B cell (primary cell): ENCODE measurements around the gene PTPN20. TPM values are rescaled to one million over a fixed set of nuclear protein-coding genes. Genes with fewer than 3 reads are reported as not detected.

ENCODE experiments used
- ATAC-seq: fragments of 200-7000 bp; cut with Tn5 transposase; one replicate; pipeline ENCODE4 v1.10.0; 2021; ENCODE audit warnings: low read depth, mild to moderate bottlenecking, moderate number of reproducible peaks, moderate library complexity
- CTCF ChIA-PET: fragments of 350-600 bp; sonication (Branson Sonifier 250); formaldehyde crosslinking; loops from one replicate; lab custom pipeline; 2021; ENCODE audit warnings: antibody characterized with exemption, inconsistent platforms; lab: Charles Lee
- POLR2A ChIA-PET: fragments of 350-600 bp; sonication (Branson Sonifier 250); formaldehyde crosslinking; loops from one replicate; lab custom pipeline; 2021; ENCODE audit warnings: antibody characterized with exemption; lab: Charles Lee
- DNase-seq: peaks from one replicate; pipeline ENCODE4 v3.0.0; 2013
- H2AFZ ChIP-seq: 2 replicates; pipeline ENCODE4 v1.6.1; 2012; ENCODE audit warnings: mild to moderate bottlenecking, low read depth, low read length; ENCODE audit not compliant: insufficient read depth, poor library complexity, severe bottlenecking
- H3K27ac ChIP-seq, 2 donors: 1 replicate in 1 of 2; 2 replicates in 1 of 2; pipeline ENCODE4 v1.5.1; 2012 to 2013; ENCODE audit warnings: low read length in 2 of 2, mild to moderate bottlenecking in 2 of 2, moderate library complexity in 1 of 2
- H3K27me3 ChIP-seq, 4 experiments: fragments of 200-600 bp in 1 of 4; sonication (generic) in 1 of 4; replicated peaks in 1 of 4; 1 replicate in 2 of 4; 2 replicates in 2 of 4; pipeline versions ENCODE4 v1.6.1 to v1.7.0; 2013 to 2016; ENCODE audit warnings: low read length in 3 of 4, mild to moderate bottlenecking in 2 of 4, mixed read lengths in 1 of 4, moderate library complexity in 1 of 4; ENCODE audit not compliant: insufficient read depth in 4 of 4, control insufficient read depth in 3 of 4; ENCODE audit errors: control extremely low read depth in 1 of 4
- H3K36me3 ChIP-seq, 2 experiments: replicated peaks in 1 of 2; 1 replicate in 1 of 2; 2 replicates in 1 of 2; pipeline versions ENCODE4 v1.6.1 to v1.7.1; 2013; ENCODE audit warnings: low read length in 1 of 2; ENCODE audit not compliant: insufficient read depth in 2 of 2, control insufficient read depth in 1 of 2; ENCODE audit errors: control extremely low read depth in 1 of 2, extremely low read depth in 1 of 2
- H3K4me1 ChIP-seq, 2 donors: fragments of 200-600 bp in 1 of 2; sonication (generic) in 1 of 2; 1 replicate in 1 of 2; 2 replicates in 1 of 2; pipeline versions ENCODE4 v1.5.1 to v1.6.1; 2013 to 2017; ENCODE audit warnings: low read length in 2 of 2; ENCODE audit not compliant: control insufficient read depth in 2 of 2, insufficient read depth in 2 of 2
- H3K4me2 ChIP-seq: replicated peaks from 2 replicates; pipeline ENCODE3; 2012; ENCODE audit warnings: mild to moderate bottlenecking, low read depth, low read length; ENCODE audit not compliant: poor library complexity, severe bottlenecking
- H3K4me3 ChIP-seq, 5 experiments: fragments of 200-600 bp in 1 of 5; sonication (generic) in 1 of 5; 1 replicate in 3 of 5; 2 replicates in 2 of 5; pipeline versions ENCODE4 v1.5.1 to v1.7.0; 2011 to 2016; ENCODE audit warnings: low read length in 4 of 5, mild to moderate bottlenecking in 4 of 5, low read depth in 2 of 5, control low read depth in 1 of 5, moderate library complexity in 1 of 5; ENCODE audit not compliant: insufficient read depth in 1 of 5; ENCODE audit errors: control extremely low read depth in 1 of 5, extremely low read depth in 1 of 5
- H3K79me2 ChIP-seq: fragments of 200-600 bp; sonication (generic); one replicate; pipeline ENCODE4 v1.6.0; 2016; ENCODE audit warnings: low read length; ENCODE audit not compliant: control insufficient read depth, insufficient read depth
- H3K9ac ChIP-seq: fragments of 200-600 bp; sonication (generic); 2 replicates; pipeline ENCODE4 v1.6.1; 2017; ENCODE audit warnings: mild to moderate bottlenecking, low read length, moderate library complexity
- H3K9me3 ChIP-seq, 3 donors: one replicate each; pipeline versions ENCODE4 v1.6.1 to v1.7.1; 2013; ENCODE audit warnings: low read length in 2 of 3; ENCODE audit not compliant: control insufficient read depth in 2 of 3, insufficient read depth in 1 of 3; ENCODE audit errors: control extremely low read depth in 1 of 3
- H4K20me1 ChIP-seq: 2 replicates; pipeline ENCODE4 v1.6.0; 2012; ENCODE audit warnings: mild to moderate bottlenecking, low read length; ENCODE audit not compliant: insufficient read depth, control insufficient read depth, poor library complexity, severe bottlenecking
- H3K27ac Mint-ChIP-seq: one replicate; pipeline ENCODE4 v1.8.0; 2021; ENCODE audit warnings: mixed read lengths
- H3K27me3 Mint-ChIP-seq: one replicate; pipeline ENCODE4 v1.8.0; 2021; ENCODE audit warnings: mixed read lengths
- H3K4me1 Mint-ChIP-seq: one replicate; pipeline ENCODE4 v1.8.0; 2021; ENCODE audit warnings: mixed read lengths
- H3K4me3 Mint-ChIP-seq: one replicate; pipeline ENCODE4 v1.8.0; 2021; ENCODE audit warnings: mixed read lengths
- H3K9me3 Mint-ChIP-seq: one replicate; pipeline ENCODE4 v1.8.0; 2022; ENCODE audit warnings: mixed read lengths; ENCODE audit not compliant: insufficient read depth
- EZH2 ChIP-seq: IDR thresholded peaks from 2 replicates; pipeline ENCODE4 v1.6.1; 2012; ENCODE audit warnings: borderline replicate concordance, low read depth, mild to moderate bottlenecking, moderate library complexity, low read length; ENCODE audit not compliant: insufficient read depth, poor library complexity, severe bottlenecking
- WGBS: methylation state at CpG from one replicate; pipeline ENCODE4 v1.1.5; 2013; ENCODE audit warnings: missing lambda C conversion rate; ENCODE audit not compliant: insufficient coverage; 5-methylcytosine and 5-hydroxymethylcytosine counted together
- intact Hi-C: fragments of 100-400 bp; cut with micrococcal nuclease; formaldehyde crosslinking; loops from one replicate; pipeline ENCODE4 v1.10.0; 2022
- polyA plus RNA-seq: library from polyadenylated mRNA; depleted of rRNA; stranded (reverse); fragments of >200 nt; gene quantifications from 2 replicates; pipeline ENCODE4 v1.2.3, GENCODE V29; 2012
- total RNA-seq, 2 donors: library from RNA; stranded (reverse); fragments of 120-200 nt in 1 of 2; gene quantifications; 1 replicate in 1 of 2; 2 replicates in 1 of 2; pipeline versions ENCODE4 v1.2.3 to v1.2.4, GENCODE V29; 2013 to 2022
- TF ChIP-seq, protein P1 (sequence below): fragments of 200-600 bp; IDR thresholded peaks from one replicate; pipeline ENCODE4 v1.8.0; 2022; ENCODE audit warnings: antibody characterized with exemption, mild to moderate bottlenecking

The PTPN20 gene
- total and polyA plus RNA-seq, 2 donors (not counting 1 experiment from before 2014, with no cell fraction given), result 0.24 to 4.2 TPM

DNA sequence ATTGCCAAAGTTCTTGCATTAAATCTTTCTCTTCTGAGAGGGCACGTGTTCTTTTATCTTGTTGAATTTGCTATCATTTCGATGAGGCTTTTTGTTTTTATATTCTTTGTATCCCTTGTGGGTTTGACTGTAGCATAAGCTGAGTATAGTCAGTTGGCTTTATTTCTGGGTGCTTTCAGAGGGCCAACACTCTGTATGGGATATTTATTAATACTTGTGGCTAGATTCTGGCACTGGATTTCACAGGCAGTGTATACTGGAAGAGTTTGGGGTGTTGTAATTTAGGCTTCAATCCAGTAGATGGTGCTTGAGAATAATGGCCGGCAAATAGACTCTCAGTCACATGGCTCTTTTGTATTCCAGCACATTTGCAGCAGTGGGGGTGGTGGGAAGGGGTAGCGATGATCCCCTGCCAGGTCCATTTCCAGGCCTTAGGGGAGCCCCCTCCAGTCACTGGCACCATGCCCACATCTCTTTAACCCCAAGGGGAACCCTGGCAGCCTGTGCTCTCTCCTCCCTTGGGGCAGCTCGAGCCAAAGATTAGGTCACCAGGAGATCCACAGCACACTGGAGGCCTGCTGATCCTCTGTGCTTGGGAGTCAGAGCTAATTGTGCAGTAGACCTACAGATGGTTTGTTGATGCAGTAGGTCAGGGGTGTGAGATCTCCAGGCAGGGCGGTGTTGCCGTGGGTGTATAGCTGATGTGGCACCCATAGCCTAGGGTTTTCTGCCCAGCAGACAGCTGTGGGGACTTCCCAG, 81.8 kb downstream of the PTPN20 start:
- peaks cover 0 to 6% (median 0%) of the 10 kb centered on the region in 4 experiments for H3K27me3 ChIP-seq
- Mint-ChIP-seq H3K27ac (no peak overlapping the region), H3K4me1 (no peaks in the 10 kb centered on the region), H3K4me3 (no peak overlapping the region), H3K9me3 (peaks cover 4% of the 10 kb centered on the region), H3K27me3 (peaks cover 19% of the 10 kb centered on the region)
- DNase-seq (no peak), ATAC-seq (no peak)
- 92% methylated on average over 4 of the region's 7 CpGs for WGBS
- H3K4me2 ChIP-seq, result no peak overlapping the region
- ChIA-PET POLR2A (no interaction called here), CTCF (no interaction called here)
- H3K9ac ChIP-seq, result no peak overlapping the region
- H3K4me3 ChIP-seq, result no peak overlapping the region
- H3K36me3 ChIP-seq, result no peaks in the 10 kb centered on the region
- no peaks in the 10 kb centered on the region for H4K20me1 ChIP-seq
- H3K27ac ChIP-seq, result no peak overlapping the region
- TF ChIP-seq, protein P1, sequence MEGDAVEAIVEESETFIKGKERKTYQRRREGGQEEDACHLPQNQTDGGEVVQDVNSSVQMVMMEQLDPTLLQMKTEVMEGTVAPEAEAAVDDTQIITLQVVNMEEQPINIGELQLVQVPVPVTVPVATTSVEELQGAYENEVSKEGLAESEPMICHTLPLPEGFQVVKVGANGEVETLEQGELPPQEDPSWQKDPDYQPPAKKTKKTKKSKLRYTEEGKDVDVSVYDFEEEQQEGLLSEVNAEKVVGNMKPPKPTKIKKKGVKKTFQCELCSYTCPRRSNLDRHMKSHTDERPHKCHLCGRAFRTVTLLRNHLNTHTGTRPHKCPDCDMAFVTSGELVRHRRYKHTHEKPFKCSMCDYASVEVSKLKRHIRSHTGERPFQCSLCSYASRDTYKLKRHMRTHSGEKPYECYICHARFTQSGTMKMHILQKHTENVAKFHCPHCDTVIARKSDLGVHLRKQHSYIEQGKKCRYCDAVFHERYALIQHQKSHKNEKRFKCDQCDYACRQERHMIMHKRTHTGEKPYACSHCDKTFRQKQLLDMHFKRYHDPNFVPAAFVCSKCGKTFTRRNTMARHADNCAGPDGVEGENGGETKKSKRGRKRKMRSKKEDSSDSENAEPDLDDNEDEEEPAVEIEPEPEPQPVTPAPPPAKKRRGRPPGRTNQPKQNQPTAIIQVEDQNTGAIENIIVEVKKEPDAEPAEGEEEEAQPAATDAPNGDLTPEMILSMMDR, result no peak
- TF ChIP-seq EZH2, result no peak
- H3K4me1 ChIP-seq, result no peaks in the 10 kb centered on the region
- H3K9me3 ChIP-seq, result peaks cover 0 to 10% (median 2%) of the 10 kb centered on the region in 3 donors
- intact Hi-C loops, result no loop called here
- H2AFZ ChIP-seq, result no peak overlapping the region
- no peaks in the 10 kb centered on the region for H3K79me2 ChIP-seq

DNA sequence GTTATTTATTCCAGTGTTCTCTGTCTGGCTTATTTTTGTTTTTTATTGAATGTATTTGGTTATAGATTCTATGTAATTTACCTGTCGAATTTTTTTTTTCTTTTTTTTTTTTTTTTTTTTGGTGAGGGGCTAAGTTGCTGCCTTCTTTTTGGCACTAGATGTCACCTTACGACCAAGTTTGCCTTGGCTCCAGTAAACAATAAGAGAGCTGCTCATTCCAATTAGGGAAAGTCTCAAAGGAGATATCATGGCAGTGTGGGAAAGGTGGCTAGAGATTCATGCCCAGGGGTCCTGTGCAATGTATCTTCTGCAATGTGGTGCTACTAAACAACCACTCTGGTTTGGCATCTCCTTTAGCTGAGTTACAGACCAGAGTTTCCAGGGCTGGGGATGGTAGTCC, 84.0 kb downstream of the PTPN20 start:
- no peak overlapping the region for H3K4me2 ChIP-seq
- no peak overlapping the region for H3K9ac ChIP-seq
- no peaks in the 10 kb centered on the region for H3K4me1 ChIP-seq
- H3K27me3 ChIP-seq, result peaks cover 0 to 8% (median 0%) of the 10 kb centered on the region in 4 experiments
- Mint-ChIP-seq H3K4me1 (no peaks in the 10 kb centered on the region), H3K27me3 (peaks cover 19% of the 10 kb centered on the region), H3K9me3 (peaks cover 4% of the 10 kb centered on the region), H3K27ac (no peak overlapping the region), H3K4me3 (no peak overlapping the region)
- no peaks in the 10 kb centered on the region for H3K79me2 ChIP-seq
- no peak for DNase-seq
- H3K36me3 ChIP-seq, result no peaks in the 10 kb centered on the region
- H2AFZ ChIP-seq, result no peak overlapping the region
- intact Hi-C loops, result no loop called here
- no peaks in the 10 kb centered on the region for H4K20me1 ChIP-seq
- no peak for ATAC-seq
- ChIA-PET CTCF (no interaction called here), POLR2A (no interaction called here)
- WGBS, result 100% methylated on average over 1 of the region's 2 CpGs
- H3K9me3 ChIP-seq, result peaks cover 0 to 10% (median 2%) of the 10 kb centered on the region in 3 donors
- H3K27ac ChIP-seq, result no peak overlapping the region
- no peak for TF ChIP-seq EZH2
- TF ChIP-seq, protein P1, result no peak
- no peak overlapping the region for H3K4me3 ChIP-seq
